Prostate gland (tissue), 2 donors: Measurements from ENCODE around the gene CDC14A. TPM values are rescaled to one million over a fixed set of nuclear protein-coding genes. Genes with fewer than 3 reads are reported as not detected.

Source experiments
- DNase-seq: peaks from one replicate; pipeline ENCODE4 v3.0.0-alpha.2; 2019; ENCODE audit warnings: low spot score
- H3K27ac ChIP-seq, 2 donors: fragments of 200-600 bp; sonication (generic); 2 replicates each; pipeline ENCODE4 v1.5.1; 2017 to 2019
- H3K27me3 ChIP-seq: fragments of 200-600 bp; sonication (generic); replicated peaks from 2 replicates; pipeline ENCODE4 v1.5.1; 2019; ENCODE audit not compliant: insufficient read depth
- H3K36me3 ChIP-seq, 2 donors: fragments of 200-600 bp; sonication (generic); 1 replicate in 1 of 2; 2 replicates in 1 of 2; pipeline versions ENCODE4 v1.5.1 to v1.8.1; 2017 to 2019
- H3K4me1 ChIP-seq: fragments of 200-600 bp; sonication (generic); replicated peaks from 2 replicates; pipeline ENCODE4 v1.5.1; 2019
- H3K4me3 ChIP-seq, 2 donors: fragments of 200-600 bp; sonication (generic); 2 replicates each; pipeline ENCODE4 v1.5.1; 2017 to 2019
- H3K9me3 ChIP-seq: fragments of 200-600 bp; sonication (generic); 2 replicates; pipeline ENCODE4 v1.5.1; 2017
- POLR2A ChIP-seq: fragments of 450-650 bp; IDR thresholded peaks from one replicate; pipeline ENCODE4 v1.6.1; 2016; ENCODE audit warnings: antibody characterized with exemption, mild to moderate bottlenecking
- POLR2AphosphoS5 ChIP-seq: sonication (generic); formaldehyde crosslinking; IDR thresholded peaks from one replicate; pipeline ENCODE4 v1.6.1; 2017; ENCODE audit warnings: antibody characterized with exemption
- WGBS: methylation state at CpG from one replicate; pipeline ENCODE4 v1.1.5; 2018; 5-methylcytosine and 5-hydroxymethylcytosine counted together
- intact Hi-C: fragments of 100-400 bp; cut with DNase I; formaldehyde crosslinking; loops from one replicate; pipeline ENCODE4 v1.14.2; 2022
- total RNA-seq, 2 donors: library from RNA; depleted of rRNA; stranded (reverse); fragments of >200 nt; gene quantifications; one replicate each; pipeline ENCODE4 v1.1.0, GENCODE V29; 2016
- TF ChIP-seq, protein P1 (sequence below), 4 experiments: fragments of 200-600 bp in 2 of 4; fragments of 450-650 bp in 2 of 4; sonication (generic) in 2 of 4; IDR thresholded peaks; 1 replicate in 3 of 4; 2 replicates in 1 of 4; pipeline ENCODE4 v1.5.1; 2016 to 2019; ENCODE audit warnings: antibody characterized with exemption in 4 of 4, mild to moderate bottlenecking in 2 of 4, moderate library complexity in 2 of 4

CDC14A gene
- total RNA-seq, 2 donors from 2014 or later: 25.7 to 39.2 TPM

DNA sequence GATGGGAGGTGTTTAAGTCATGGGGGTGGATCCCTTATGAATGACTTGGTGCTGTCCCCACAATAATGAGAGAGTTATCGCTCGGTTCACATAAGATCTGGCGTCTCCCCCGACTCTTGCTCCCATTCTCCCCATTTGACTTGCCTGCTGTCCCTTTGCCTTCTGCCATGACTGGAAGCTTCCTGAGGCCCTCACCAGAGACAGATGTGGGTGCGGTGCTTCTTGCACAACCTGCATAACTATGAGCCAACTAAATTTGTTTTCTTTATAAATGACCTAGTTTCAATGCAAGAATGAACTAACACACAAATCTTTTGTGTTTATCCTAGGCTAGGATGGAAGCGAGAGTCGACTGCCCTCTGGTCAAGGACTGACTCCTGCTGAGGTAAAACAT is 31.2 kb upstream of the CDC14A start:
- Histone ChIP-seq H3K27me3 (no peaks in the 10 kb centered on the region), H3K4me3 (no peak overlapping the region), H3K36me3 (no peaks in the 10 kb centered on the region), H3K4me1 (no peaks in the 10 kb centered on the region), H3K9me3 (no peaks in the 10 kb centered on the region), H3K27ac (no peak overlapping the region)
- no peak for DNase-seq
- no peak for TF ChIP-seq POLR2A
- TF ChIP-seq, protein P1, sequence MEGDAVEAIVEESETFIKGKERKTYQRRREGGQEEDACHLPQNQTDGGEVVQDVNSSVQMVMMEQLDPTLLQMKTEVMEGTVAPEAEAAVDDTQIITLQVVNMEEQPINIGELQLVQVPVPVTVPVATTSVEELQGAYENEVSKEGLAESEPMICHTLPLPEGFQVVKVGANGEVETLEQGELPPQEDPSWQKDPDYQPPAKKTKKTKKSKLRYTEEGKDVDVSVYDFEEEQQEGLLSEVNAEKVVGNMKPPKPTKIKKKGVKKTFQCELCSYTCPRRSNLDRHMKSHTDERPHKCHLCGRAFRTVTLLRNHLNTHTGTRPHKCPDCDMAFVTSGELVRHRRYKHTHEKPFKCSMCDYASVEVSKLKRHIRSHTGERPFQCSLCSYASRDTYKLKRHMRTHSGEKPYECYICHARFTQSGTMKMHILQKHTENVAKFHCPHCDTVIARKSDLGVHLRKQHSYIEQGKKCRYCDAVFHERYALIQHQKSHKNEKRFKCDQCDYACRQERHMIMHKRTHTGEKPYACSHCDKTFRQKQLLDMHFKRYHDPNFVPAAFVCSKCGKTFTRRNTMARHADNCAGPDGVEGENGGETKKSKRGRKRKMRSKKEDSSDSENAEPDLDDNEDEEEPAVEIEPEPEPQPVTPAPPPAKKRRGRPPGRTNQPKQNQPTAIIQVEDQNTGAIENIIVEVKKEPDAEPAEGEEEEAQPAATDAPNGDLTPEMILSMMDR (IDR thresholded peaks at IDR 0.05): no peak
- no peak for TF ChIP-seq POLR2AphosphoS5
- WGBS: 96% methylated on average over 7 of the region's 7 CpGs
- intact Hi-C loops: no loop called here

DNA sequence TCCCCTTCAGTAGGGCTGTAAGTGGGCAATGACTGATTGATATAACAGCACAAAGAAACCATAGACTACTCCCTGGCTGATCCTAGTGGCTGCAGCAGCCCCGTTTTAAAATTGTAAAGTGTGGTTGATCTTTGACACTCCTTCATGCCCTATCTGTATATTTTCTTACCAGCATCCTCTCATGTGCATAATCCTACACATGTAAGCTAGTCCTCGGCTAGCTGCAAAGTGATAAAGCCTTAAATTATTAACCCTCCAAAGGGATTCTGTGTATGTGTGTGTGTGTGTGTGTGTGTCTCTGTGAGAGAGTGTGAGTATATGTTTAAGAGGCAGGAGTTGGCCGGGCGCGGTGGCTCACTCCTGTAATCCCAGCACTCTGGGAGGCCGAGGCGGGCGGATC is 30.8 kb upstream of the CDC14A start:
- no peaks in the 10 kb centered on the region for H3K36me3 ChIP-seq
- 93% methylated on average over 8 of the region's 8 CpGs for WGBS
- H3K4me3 ChIP-seq: no peak overlapping the region
- no peaks in the 10 kb centered on the region for H3K9me3 ChIP-seq
- DNase-seq: no peak
- H3K27ac ChIP-seq: no peak overlapping the region
- no peaks in the 10 kb centered on the region for H3K27me3 ChIP-seq
- intact Hi-C loops: no loop called here
- H3K4me1 ChIP-seq: no peaks in the 10 kb centered on the region
- no peak for TF ChIP-seq POLR2A
- TF ChIP-seq, protein P1 (IDR thresholded peaks at IDR 0.05): no peak
- TF ChIP-seq POLR2AphosphoS5: no peak

DNA sequence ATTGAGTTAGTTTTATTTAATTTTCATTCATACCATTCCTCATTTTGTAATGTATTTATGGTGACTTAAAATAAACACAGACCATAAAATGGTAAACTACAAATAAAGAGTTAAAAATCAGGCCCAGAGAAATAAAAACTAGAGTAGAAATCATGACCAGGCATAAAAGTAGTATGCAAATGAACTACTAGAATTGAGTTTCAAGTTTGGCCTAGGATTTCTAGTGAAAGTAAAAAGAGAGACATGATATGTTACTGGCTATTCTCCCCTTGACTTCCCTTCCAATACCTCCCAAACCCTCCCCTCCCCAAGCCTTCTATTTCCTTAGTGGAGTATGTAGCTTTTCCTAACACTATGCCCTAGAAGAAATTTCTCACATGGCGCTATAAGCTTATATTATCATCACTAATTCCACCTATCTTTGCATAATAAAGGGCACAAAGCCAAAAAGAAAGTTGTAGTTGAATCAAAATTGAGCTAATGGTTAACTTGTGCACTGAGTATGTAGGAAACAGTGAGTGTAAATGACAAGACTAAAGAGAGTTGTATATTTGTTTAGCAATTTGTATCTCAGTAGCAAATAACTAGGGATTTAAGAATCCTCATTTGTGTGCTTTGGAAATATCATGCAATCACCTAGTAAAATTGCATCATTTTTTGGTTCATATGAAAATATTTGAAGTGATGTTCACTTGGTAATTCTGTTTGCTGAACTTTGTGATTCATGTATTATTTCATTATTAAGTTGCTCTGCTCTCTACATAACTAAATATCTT is 29.7 kb upstream of the CDC14A start:
- Histone ChIP-seq H3K36me3 (no peaks in the 10 kb centered on the region), H3K4me1 (no peaks in the 10 kb centered on the region), H3K4me3 (no peak overlapping the region), H3K27ac (no peak overlapping the region), H3K27me3 (no peaks in the 10 kb centered on the region), H3K9me3 (no peaks in the 10 kb centered on the region)
- DNase-seq: no peak
- WGBS: 64% methylated on average over 1 of the region's 1 CpG
- intact Hi-C loops: no loop called here
- TF ChIP-seq, protein P1 (IDR thresholded peaks at IDR 0.05): no peak
- TF ChIP-seq POLR2A (no peak), POLR2AphosphoS5 (no peak)

DNA sequence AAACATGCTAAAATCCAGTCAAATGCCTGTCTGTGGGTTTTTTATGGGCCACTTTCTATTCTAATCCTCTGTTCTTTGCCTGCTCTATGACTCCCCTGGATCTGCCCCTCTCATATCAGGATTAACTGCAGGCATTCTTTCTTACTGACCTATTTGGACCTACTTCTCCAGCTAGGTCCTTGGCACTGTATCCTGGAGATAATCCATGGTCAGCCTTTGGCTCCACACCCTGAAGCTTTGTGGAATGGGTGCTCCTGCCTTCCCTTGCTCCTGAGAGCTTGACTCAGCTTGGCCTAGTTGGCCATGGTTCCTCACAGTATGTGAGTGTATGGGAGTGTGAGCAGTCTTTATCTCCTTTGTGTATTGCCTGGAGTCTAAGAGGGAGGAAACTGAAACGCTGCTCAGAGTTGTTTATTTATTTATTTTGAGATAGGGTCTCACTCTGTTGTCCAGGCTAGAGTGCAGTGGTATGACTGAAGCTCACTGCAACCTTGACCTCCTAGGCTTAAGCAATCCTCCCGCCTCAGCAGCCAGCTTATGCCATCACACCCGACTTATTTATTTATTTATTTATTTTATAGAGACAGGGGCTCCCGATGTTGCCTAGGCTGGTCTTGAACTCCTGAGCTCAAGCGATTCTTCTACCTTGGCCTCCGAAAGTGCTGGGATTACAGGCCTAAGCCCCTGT is 28.7 kb upstream of the CDC14A start:
- Histone ChIP-seq H3K4me1 (no peaks in the 10 kb centered on the region), H3K36me3 (no peaks in the 10 kb centered on the region), H3K9me3 (no peaks in the 10 kb centered on the region), H3K27me3 (no peaks in the 10 kb centered on the region), H3K4me3 (no peak overlapping the region), H3K27ac (no peak overlapping the region)
- DNase-seq: no peak
- intact Hi-C loops: no loop called here
- TF ChIP-seq POLR2A (no peak), POLR2AphosphoS5 (no peak)
- TF ChIP-seq, protein P1 (IDR thresholded peaks at IDR 0.05): no peak
- WGBS: 88% methylated on average over 6 of the region's 6 CpGs
